Measurements from ENCODE around the gene ZNF93. TPM values are rescaled to one million over a fixed set of nuclear protein-coding genes. Genes with fewer than 3 reads are reported as not detected.
A peak's percentile ranks its signal among the peaks of the same experiment; 100 is the strongest.
"Not testable (repeated sequence)": the region's sequence is repeated elsewhere in the genome, so short reads cannot be mapped to it uniquely, and the experiment has no call there.

ZNF93 gene
- total RNA-seq: 4.7 and 5.6 TPM in 2 replicates
- long read RNA-seq, transcript ZNF93-201 (4 exons, 2,648 nt): major isoform, 16 of 19 reads
- long read RNA-seq, partial matches to known transcripts: 0 of 19 reads
- long read RNA-seq, other reads (novel, unspliced or antisense): 1 of 19 reads

- H3K4me3 Mint-ChIP-seq (ENCODE audit: unreplicated experiment): peak within 1 kb of the TSS; percentile 94
- H3K27ac Mint-ChIP-seq (ENCODE audit: unreplicated experiment): peak within 1 kb of the TSS; percentile 99
- H3K36me3 Mint-ChIP-seq (ENCODE audit: unreplicated experiment): peaks cover 28% of the 10 kb centered on the region
- peaks cover 31% of the 10 kb centered on the region for H3K4me1 Mint-ChIP-seq (ENCODE audit: unreplicated experiment)
- TF ChIP-seq CTCF (IDR thresholded peaks at IDR 0.05): no peak
- H3K9me3 Mint-ChIP-seq (ENCODE audit: unreplicated experiment): peaks cover 44% of the 10 kb centered on the region
- no peaks in the 10 kb centered on the region for H3K27me3 Mint-ChIP-seq (ENCODE audit: unreplicated experiment)
- peak; percentile 97 for DNase-seq (ENCODE audit: extremely low spot score, unreplicated experiment)
Measured at GRCh38 chr19:19900729-19901444, at the start of gene ZNF93. ZNF93 (plus strand) TSS chr19:19900946; CDS start chr19:19901089, 143 bp downstream.

- not testable (repeated sequence) for H3K36me3 Mint-ChIP-seq (ENCODE audit: unreplicated experiment); H3K27me3 Mint-ChIP-seq (ENCODE audit: unreplicated experiment); H3K4me1 Mint-ChIP-seq (ENCODE audit: unreplicated experiment); H3K27ac Mint-ChIP-seq (ENCODE audit: unreplicated experiment); H3K4me3 Mint-ChIP-seq (ENCODE audit: unreplicated experiment); DNase-seq (ENCODE audit: extremely low spot score, unreplicated experiment)
- peaks cover 27% of the 10 kb centered on the region for H3K9me3 Mint-ChIP-seq (ENCODE audit: unreplicated experiment)
Measured at GRCh38 chr19:19851740-19852139, 49.0 kb upstream of the ZNF93 start.

DNA sequence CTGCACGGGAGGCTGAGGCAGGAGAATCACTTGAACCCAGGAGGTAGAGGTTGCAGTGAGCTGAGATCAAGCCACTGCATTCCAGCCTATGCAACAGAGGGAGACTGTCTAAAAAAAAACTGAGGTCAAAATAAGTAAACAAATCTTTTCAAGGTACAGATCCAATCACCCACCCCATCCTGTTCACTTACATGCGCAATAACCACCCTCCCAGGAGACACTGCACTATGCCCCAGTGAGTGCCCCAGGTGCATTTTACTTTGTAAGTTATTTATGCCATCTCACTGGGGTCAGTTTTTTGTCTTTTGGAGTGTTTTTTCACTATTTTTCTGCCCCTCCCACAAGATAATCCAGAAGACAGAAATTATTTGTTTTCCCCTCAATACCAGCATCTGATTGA is 42.0 kb upstream of the ZNF93 start:
- H3K9me3 Mint-ChIP-seq (ENCODE audit: unreplicated experiment): peaks cover 31% of the 10 kb centered on the region

DNA sequence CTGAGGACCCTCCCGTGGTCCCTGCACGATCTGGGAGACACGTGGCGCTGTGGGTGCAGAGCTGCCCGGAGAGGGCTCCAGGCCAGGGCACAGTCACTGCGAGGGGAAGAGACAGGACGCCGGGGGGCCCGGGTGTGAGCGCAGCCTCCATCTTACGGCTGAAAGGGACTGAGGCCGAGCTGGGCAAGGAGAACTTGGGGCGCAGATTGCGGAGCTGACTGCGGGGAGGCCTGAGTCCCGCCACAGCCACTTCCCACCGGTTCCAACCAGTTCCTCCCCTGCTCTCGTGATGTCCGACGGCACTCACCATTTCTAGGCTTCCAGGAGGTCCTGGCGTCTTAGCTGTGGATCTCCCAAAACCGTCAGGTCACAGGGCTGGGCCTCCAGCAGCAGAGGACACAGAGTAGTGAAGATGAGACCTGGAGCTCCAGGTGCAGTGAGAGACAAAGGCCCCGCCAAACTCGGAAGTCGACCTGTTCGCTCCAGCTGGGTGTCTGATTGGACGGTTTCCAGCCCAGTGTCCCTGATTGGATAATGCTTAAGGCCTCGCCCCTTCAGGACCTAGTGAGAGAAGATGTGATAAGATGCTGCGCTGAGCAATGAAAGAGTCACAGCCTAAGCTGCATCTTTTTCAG is 39.9 kb upstream of the ZNF93 start:
- Mint-ChIP-seq H3K36me3 (ENCODE audit: unreplicated experiment) (no peaks in the 10 kb centered on the region), H3K9me3 (ENCODE audit: unreplicated experiment) (peaks cover 18% of the 10 kb centered on the region), H3K27me3 (ENCODE audit: unreplicated experiment) (no peaks in the 10 kb centered on the region), H3K4me3 (ENCODE audit: unreplicated experiment) (no peak overlapping the region), H3K4me1 (ENCODE audit: unreplicated experiment) (peaks cover 2% of the 10 kb centered on the region), H3K27ac (ENCODE audit: unreplicated experiment) (no peak overlapping the region)
- no peak for DNase-seq (ENCODE audit: extremely low spot score, unreplicated experiment)
- TF ChIP-seq CTCF (IDR thresholded peaks at IDR 0.05): no peak

More for the DNA sequence above, 42.0 kb upstream of the ZNF93 start:
- TF ChIP-seq CTCF (IDR thresholded peaks at IDR 0.05): no peak
- no peaks in the 10 kb centered on the region for H3K27me3 Mint-ChIP-seq (ENCODE audit: unreplicated experiment)
- H3K27ac Mint-ChIP-seq (ENCODE audit: unreplicated experiment): no peak overlapping the region
- no peaks in the 10 kb centered on the region for H3K4me1 Mint-ChIP-seq (ENCODE audit: unreplicated experiment)
- no peak for DNase-seq (ENCODE audit: extremely low spot score, unreplicated experiment)
- no peaks in the 10 kb centered on the region for H3K36me3 Mint-ChIP-seq (ENCODE audit: unreplicated experiment)
- no peak overlapping the region for H3K4me3 Mint-ChIP-seq (ENCODE audit: unreplicated experiment)

DNA sequence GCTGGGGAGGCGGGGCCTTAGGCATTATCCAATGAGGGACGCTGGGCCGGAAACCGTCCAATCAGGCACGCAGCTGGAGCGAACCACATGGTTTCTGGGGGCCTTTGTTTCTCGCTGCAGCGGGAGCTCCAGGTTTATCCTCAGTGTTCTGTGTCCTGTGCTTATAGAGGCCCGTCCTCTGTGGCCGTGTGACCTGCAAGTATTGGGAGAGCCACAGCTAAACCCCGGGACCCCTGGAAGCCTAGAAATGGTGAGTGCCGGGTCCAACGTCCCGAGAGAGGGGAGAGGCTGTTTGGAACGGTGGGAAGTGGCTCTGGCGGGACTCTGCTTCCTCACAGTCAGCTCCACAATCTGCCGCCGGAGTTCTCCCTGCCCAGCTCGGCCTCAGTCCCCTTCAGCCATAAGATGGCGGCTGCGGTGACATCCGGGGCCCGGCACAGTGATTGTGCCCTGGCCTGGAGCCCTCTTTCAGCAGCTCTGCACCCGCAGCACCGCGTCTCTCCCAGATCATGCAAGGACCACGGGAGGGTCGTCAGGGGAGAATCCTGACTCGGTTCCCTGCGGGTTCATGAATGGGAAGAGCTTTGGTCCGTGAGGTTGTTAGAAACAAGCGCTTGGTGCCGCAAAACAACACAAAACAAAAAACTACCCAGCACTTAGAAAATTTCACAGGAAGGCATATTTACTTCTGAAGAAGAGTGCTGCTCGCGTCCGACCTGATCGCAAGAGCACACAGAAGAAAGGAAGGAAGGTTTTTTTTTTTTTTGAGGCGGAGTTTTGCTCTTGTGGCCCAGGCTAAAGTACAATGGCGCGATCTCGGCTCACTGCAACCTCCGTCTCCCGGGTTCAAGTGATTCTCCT is 34.8 kb upstream of the ZNF93 start, which contains the start of gene ZNF253:
ZNF253 (plus strand) TSS at position 133 of the 861 bp plus-strand sequence; CDS start at position 248, 115 bp downstream.
- peaks cover 15% of the 10 kb centered on the region for H3K9me3 Mint-ChIP-seq (ENCODE audit: unreplicated experiment)
- H3K4me1 Mint-ChIP-seq (ENCODE audit: unreplicated experiment): peaks cover 18% of the 10 kb centered on the region
- no peaks in the 10 kb centered on the region for H3K27me3 Mint-ChIP-seq (ENCODE audit: unreplicated experiment)
- peak within 1 kb of the TSS; percentile 100 for H3K27ac Mint-ChIP-seq (ENCODE audit: unreplicated experiment)
- peaks cover 17% of the 10 kb centered on the region for H3K36me3 Mint-ChIP-seq (ENCODE audit: unreplicated experiment)
- DNase-seq (ENCODE audit: extremely low spot score, unreplicated experiment): peak; percentile 97
- TF ChIP-seq CTCF (IDR thresholded peaks at IDR 0.05): no peak
- peak within 1 kb of the TSS; percentile 100 for H3K4me3 Mint-ChIP-seq (ENCODE audit: unreplicated experiment)
